Glomerular visceral epithelial cell (primary cell): ENCODE results near the gene BEST4.
"Not testable (repeated sequence)": the region's sequence is repeated elsewhere in the genome, so short reads cannot be mapped to it uniquely, and the experiment has no call there.

ENCODE experiments used
- DNase-seq: peaks from one replicate; pipeline ENCODE4 v3.0.0-alpha.2; 2016; ENCODE audit errors: extremely low spot score

The BEST4 gene

GRCh38 chr1:44777969-44778635 lies 9.9 kb downstream of the BEST4 start:
- no peak for DNase-seq

GRCh38 chr1:44777547-44777946 lies 10.4 kb downstream of the BEST4 start:
- DNase-seq = no peak

GRCh38 chr1:44776730-44777068 lies 11.3 kb downstream of the BEST4 start:
- no peak for DNase-seq

GRCh38 chr1:44775930-44776729 lies 11.8 kb downstream of the BEST4 start:
- peak; percentile 35 for DNase-seq

- peak; percentile 91 for DNase-seq
These were observed 12.7 kb downstream of the BEST4 start, which contains the start of gene RPS8 for GRCh38 chr1:44775078-44775929. Gene RPS8 (plus strand): TSS chr1:44775540. CDS start chr1:44775597, 57 bp downstream.

- not testable (repeated sequence) for DNase-seq
These were observed 21.5 kb downstream of the BEST4 start for GRCh38 chr1:44766421-44766820.

GRCh38 chr1:44760876-44761275 lies 27.1 kb downstream of the BEST4 start:
- no peak for DNase-seq

GRCh38 chr1:44759077-44759476 lies 28.9 kb downstream of the BEST4 start:
- no peak for DNase-seq

GRCh38 chr1:44757420-44757819 lies 30.6 kb downstream of the BEST4 start:
- DNase-seq = no peak

- DNase-seq = no peak
These were observed 40.1 kb downstream of the BEST4 start for GRCh38 chr1:44747878-44748277.

GRCh38 chr1:44743211-44743610 lies 44.8 kb downstream of the BEST4 start:
- DNase-seq = no peak

- DNase-seq = no peak
These were observed 47.8 kb downstream of the BEST4 start for GRCh38 chr1:44740179-44740617.

- peak; percentile 98 for DNase-seq
These were observed 48.4 kb downstream of the BEST4 start, which contains the start of gene KIF2C for GRCh38 chr1:44739307-44740178. Gene KIF2C (plus strand): TSS chr1:44739837. CDS start chr1:44739933, 96 bp downstream.

- not testable (repeated sequence) for DNase-seq
These were observed 49.0 kb downstream of the BEST4 start for GRCh38 chr1:44738953-44739306.

- DNase-seq = no peak
These were observed 52.0 kb downstream of the BEST4 start for GRCh38 chr1:44735992-44736391.

- no peak for DNase-seq
These were observed 54.2 kb downstream of the BEST4 start for GRCh38 chr1:44733784-44734183.
